Jurkat, Clone E6-1 (cell line): ENCODE results near the gene GPR176. TPM values are rescaled to one million over a fixed set of nuclear protein-coding genes. Genes with fewer than 3 reads are reported as not detected.
A peak's percentile ranks its signal among the peaks of the same experiment; 100 is the strongest.

Source experiments
- DNase-seq: peaks from one replicate; pipeline ENCODE4 v3.0.0-alpha.2; 2011; ENCODE audit warnings: low read depth, low spot score
- H3K4me3 ChIP-seq: 2 replicates; pipeline ENCODE4 v1.5.1; 2011; ENCODE audit warnings: mild to moderate bottlenecking, low read length, control low read depth, moderate library complexity
- polyA plus RNA-seq: library from polyadenylated mRNA; unstranded; fragments of >200 nt; gene quantifications from one replicate; pipeline ENCODE4 v1.2.1, GENCODE V29; 2012; ENCODE audit warnings: missing spikeins; ENCODE audit not compliant: insufficient read length, insufficient read depth

The GPR176 gene, protein sequence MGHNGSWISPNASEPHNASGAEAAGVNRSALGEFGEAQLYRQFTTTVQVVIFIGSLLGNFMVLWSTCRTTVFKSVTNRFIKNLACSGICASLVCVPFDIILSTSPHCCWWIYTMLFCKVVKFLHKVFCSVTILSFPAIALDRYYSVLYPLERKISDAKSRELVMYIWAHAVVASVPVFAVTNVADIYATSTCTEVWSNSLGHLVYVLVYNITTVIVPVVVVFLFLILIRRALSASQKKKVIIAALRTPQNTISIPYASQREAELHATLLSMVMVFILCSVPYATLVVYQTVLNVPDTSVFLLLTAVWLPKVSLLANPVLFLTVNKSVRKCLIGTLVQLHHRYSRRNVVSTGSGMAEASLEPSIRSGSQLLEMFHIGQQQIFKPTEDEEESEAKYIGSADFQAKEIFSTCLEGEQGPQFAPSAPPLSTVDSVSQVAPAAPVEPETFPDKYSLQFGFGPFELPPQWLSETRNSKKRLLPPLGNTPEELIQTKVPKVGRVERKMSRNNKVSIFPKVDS
- polyA plus RNA-seq = 1.4 TPM

DNA sequence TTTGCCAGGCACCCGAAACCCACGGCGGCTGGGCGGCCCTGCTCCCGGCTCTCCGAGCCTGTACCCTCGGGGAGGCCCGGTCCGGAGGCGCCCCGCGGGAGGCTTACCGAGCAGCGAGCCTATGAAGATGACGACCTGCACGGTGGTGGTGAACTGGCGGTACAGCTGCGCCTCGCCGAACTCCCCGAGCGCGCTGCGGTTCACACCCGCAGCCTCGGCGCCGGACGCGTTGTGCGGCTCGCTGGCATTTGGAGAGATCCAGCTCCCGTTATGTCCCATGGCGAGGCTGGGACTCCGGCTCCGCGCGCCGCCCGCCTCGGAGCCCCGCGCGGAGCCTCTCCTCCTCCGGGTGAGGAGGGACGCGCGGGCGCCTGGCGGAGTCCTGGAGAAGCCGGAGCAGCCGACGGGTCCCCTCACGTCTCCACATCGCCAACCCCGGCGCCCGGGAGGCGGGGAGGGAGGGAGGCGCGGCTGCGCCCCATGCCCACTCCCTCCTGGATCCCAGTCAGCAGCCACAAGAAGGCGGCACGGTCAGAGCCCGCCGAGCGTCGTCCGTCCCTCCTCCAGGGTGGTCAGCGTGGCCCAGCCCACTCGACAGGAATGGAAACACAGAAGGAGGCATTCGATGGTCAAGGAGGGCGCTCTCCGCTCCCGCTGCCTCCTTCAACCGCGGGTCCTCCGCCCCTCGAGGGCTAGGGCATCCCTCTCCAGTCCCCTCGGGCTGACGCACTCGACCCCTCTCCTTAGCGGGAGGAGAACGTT is at the start of gene GPR176:
Gene GPR176 (minus strand): TSS at position 519 of the 762 bp plus-strand sequence. CDS start 240 bp downstream, at position 279.
- peak within 1 kb of the TSS; percentile 57 for H3K4me3 ChIP-seq
- no peak for DNase-seq

DNA sequence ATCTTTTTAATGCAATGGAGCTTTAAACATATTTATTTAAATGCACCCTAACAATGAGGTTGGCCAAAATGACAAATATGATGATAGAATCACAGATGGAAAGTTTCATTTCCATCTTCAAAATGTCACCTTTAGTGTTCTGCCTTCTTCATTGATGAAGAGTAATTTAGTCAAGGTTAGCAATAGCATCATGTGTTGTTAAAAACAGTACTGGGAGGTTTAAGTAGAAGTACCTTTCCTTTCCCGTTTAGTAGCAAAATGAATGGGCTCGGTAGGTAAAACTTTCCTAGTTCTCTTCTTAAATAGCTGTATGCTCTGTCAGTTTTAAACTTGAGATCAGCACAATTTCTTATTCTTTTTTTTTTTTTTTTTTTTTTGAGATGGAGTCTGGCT is 48.9 kb upstream of the GPR176 start:
- DNase-seq = no peak

DNA sequence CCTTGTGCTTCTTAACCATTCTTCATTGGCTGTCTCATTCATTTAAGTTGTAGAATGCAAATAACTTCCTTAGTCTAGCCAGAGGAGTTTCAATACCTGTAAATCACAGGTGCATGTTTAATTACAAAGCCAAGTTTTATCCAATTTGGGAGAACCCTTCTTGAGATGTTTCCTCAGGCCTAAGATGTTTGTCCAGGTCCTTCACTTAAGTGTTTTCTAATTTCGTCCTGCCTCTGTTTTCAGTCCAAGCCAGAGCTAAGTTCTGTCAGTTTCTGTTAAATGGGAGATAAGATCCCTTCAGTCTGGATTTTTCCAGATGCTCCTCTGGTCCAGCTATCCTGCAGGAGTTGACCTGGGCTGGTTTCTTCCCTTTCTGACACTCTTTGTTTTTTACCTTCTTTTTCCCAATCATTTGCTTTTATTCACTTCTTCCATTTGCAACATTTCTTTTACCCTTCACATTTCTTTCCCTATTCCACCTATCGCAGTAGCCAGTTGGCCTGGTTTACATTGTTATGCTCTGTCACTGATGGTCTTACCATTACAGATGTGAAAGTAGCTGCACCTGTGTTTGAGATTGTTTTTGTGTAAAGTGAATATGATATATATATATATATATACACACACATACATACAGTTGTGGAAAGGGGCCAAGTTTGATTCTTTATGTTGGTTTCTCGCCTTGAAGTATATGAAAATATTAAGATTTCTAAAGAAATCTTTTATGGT is 48.4 kb upstream of the GPR176 start:
- no peak for DNase-seq
- no peak overlapping the region for H3K4me3 ChIP-seq

More for the DNA sequence above, 48.9 kb upstream of the GPR176 start:
- H3K4me3 ChIP-seq = no peak overlapping the region

DNA sequence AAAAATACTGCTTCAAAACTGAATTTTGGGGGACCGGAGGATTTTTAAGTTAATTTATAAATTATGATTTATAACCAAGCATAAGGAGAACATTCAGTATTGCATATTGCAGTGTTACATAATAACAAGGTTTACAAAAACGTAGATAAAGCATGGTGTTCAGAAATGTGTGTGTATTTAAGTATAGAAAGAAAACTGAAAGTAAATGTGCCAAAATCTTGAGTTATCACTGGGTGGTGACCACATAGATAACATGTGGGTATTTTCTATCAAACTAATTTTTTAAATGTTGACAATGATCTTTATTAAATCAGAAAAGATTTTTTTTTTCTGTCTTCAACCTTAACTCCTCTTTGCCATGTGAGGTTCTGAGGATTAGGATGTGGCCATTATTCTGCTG is 46.5 kb upstream of the GPR176 start:
- no peak for DNase-seq
- H3K4me3 ChIP-seq = no peak overlapping the region

DNA sequence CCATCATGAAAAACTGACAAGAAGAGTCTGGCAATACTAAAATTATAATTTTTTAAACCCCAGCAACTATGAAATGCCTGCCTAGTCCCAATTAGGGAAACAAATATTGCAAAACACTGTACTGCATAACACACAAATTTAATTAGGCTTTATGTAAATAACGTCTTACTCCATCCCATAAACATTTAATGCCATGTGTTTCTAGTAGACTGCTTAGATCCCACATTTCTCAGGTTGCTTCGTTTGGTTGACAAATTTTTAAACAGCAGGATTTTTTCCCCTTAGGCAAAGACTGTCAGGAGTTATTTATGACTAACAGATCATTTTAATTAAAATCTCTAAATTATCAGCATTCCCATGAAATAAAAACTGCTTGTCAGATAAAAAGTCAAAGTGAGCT is 43.7 kb upstream of the GPR176 start:
- H3K4me3 ChIP-seq = no peak overlapping the region
- DNase-seq = no peak

DNA sequence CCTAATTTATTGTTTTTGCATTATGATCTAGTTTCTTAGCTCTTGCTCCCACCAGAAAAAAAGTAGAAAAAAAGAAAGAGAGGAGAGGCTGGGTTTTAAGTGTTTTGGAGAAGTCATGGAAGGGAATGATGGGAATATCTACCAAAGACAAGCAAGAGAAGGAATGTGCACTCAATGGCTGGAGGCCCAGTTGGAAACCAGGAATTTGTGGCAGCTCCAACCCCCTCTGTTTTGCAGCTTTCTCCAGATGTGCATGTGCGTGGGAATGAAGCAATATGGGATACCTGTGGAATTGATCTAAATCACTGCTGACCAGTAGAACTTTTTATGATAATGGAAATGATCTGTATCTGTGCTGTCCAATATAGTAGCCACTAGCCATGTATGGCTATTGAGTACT is 41.0 kb upstream of the GPR176 start:
- no peak for DNase-seq
- no peak overlapping the region for H3K4me3 ChIP-seq

DNA sequence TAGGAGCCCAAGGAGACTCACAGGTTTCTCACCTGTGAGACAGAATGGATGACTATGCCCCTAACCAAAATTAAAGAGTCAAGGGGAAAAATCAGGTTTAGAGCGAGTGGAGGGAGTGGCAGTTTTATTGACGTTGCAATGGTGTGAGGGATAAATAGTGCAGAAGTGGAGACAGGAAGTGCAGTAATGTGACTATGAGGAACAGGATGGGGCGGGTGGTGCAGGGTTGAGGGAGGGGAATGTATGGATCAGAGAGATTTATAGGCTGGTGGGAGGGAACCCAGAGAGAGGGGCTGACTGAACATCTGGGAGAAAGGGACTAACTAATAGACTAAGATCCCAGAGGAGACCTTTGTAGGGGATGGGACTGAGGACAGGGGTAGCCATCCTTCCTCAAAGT is 40.3 kb upstream of the GPR176 start:
- DNase-seq = no peak
- H3K4me3 ChIP-seq = no peak overlapping the region

DNA sequence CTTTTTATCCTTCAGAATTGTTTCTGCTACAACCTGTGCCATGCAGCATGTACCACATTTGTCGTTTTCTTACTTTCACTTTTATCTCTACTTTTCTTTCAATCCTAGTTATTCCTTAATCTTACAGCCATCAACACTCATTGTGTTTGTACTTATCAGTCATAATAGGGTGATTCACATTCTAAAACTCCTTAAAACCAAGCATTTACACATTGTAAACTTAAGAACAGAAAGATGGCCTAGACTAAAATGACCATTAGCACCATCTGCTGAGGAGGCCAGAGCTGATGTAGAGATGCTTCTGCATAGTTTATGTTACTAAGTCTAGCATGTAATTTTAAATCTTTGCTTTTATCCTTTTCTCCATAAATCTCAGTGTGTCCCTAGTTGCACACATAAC is 39.3 kb upstream of the GPR176 start:
- no peak overlapping the region for H3K4me3 ChIP-seq
- DNase-seq = no peak

DNA sequence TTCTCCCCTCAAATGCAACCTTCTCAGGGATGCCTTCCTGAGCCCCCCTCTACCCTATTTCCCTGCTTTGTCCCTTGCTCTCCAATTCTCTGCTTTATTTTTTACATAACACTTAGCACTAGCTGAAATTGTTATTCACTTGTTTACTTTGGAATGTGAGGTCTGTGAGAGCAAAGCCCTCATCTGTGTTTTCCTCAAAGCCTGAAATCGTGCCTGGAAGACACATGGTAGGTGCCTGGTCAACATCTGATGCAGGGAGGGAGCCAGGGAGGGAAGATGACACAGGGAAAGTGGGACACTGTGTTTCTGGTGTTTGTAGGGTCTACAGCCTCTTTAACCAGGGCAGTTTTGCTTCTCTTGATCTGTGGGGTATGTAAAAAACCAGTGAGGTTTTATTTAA is 37.4 kb upstream of the GPR176 start:
- H3K4me3 ChIP-seq = no peak overlapping the region
- no peak for DNase-seq

DNA sequence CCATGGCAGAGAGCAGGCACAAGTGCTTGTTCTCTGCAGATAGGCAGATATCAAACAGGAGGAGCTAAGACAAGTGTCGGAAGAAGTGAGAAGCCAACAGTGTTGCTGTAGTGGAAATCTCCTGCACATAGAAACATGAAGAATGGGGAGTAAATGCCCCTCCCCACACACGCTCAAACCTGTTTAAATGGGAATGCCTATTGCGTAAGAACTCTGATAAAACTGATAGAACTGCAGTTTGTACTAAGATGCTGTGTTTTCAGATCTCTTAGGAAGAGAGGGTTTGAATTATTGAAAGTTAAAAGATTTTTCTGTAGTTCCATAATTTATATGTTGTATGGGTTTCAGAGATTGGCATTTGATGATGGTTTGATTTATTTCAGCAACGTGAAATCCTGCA is 33.5 kb upstream of the GPR176 start:
- DNase-seq = no peak

DNA sequence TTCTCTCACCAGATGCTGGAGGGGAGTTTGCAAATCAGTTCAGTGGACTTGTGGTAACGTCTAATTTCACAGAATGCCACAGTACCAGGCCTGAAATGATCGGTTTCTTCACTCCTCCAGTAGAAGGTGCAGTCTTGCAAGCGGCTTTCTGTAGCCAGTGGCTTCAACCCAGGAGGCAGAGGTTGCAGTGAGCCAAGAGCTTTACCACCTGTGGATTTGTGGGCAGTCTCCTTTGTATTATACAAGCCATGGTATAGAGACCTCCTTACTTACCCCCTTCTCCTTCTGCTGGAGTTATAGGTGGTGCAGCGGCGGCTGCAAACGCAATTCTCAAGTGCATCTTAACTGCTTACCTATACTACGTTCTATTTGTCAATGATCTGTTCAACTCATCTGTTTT is 31.5 kb upstream of the GPR176 start:
- DNase-seq = no peak

More for the DNA sequence above, 33.5 kb upstream of the GPR176 start:
- no peak overlapping the region for H3K4me3 ChIP-seq

DNA sequence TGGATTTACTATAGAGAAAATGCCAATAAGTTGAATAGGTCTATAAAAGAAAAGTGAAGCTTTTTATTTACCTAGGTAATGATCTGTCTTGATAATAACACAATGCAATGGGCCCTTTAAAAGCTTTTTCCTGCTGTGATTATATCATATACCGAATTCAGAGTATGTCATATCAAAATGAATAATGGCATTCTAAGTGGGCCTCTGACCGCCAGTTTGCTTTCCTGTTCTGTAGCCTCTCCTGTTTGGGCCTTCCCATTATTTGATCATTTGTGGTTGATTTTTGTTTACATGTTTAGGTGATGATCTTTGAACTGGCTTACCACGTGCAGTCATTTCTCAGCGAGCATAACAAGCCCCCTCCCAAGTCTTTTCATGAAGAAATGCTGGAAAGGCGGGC is 28.8 kb upstream of the GPR176 start:
- H3K4me3 ChIP-seq = no peak overlapping the region
- no peak for DNase-seq

More for the DNA sequence above, 31.5 kb upstream of the GPR176 start:
- no peak overlapping the region for H3K4me3 ChIP-seq

DNA sequence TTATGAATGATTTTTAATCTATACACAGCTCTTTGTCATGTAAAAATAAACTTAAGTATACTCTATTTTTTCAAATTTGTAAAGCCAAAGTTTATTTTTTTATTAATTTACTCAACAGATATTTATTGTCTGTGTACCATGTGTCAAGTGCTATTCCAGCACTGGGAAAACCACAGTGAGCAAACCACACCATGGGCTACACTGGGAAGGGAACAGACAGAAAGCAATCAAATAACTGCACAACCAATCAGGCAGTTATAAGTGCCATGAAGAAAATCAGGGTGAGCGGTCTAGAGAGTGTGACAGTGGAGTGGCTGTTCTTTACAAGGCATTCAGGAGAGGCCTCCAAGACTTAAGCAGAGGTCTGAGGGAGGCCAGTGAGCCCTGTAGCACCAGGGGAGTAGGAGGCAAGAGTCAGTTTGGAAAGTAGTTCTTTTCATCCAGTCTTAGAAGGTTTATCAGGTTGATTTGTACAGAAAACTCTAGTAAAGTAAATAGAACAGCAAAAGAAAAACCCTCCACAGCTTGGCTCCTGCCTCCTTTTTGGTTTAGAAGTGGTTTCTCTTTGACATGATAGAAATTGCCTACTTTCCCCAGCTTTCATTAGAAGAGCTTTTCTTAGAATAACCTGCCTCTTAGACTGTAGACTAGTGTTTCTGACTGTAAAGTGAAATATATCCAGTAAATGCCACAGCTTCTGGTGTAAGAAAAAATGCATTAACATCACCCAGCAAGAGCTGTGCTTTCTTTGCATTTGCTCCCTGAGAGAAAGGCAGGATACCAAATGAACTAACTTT is 27.5 kb upstream of the GPR176 start:
- no peak overlapping the region for H3K4me3 ChIP-seq
- no peak for DNase-seq

DNA sequence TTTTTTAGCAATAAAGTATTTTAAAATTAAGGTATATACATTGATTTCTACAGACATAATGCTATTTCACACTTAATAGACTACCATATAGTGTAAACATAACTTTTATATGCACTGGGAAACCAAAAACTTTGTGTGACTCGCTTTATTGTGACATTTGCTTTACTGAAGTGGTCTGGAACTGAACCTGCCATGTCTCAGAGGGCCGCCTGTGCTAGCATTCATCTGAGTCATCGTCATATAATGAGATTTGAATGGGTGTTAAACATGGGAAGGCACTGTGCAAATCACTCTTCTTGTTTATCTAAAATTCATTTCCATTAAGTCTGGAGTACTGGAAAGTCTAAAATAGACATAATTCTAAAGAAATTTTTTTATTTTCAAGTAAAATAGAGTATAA is 26.8 kb upstream of the GPR176 start:
- H3K4me3 ChIP-seq = no peak overlapping the region
- no peak for DNase-seq

DNA sequence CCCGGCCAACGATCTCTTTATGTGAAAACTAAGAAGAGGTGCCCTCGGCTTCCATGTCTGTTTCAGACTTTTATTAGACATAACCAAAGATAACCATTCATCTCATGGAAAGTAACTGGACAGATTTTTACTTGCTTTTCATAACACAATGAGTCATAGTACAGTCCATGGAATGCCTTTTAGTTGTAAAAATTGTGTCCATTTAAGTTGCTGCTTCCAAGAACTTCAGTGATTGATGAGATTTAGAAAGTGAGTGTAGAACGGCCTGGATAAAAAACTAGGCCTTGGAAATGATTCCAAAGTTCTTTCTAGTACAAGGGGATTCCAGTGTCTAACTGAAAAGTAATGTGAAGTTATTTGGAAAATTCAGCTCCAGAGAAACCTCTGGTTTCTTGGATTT is 24.7 kb upstream of the GPR176 start:
- no peak overlapping the region for H3K4me3 ChIP-seq
- DNase-seq = no peak

DNA sequence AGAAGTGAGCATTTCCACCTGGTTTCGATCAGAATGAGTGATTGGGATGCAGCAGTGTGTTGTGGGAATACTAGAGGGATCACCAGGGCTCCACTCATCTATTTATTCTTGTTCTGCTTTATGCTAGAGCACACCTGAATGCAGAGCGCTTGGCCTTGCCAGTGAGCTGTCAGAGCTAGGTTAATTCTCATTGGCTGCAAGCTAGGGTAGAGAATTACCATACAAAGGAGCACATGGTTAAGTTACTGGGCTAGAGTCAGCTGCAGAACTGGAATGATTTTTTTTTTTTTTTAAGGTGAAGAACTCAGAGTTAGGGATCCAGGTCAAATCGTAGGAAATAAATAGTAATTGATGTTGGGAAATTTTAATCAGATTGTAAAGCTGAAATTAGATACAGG is 22.7 kb upstream of the GPR176 start:
- no peak overlapping the region for H3K4me3 ChIP-seq
- DNase-seq = no peak

DNA sequence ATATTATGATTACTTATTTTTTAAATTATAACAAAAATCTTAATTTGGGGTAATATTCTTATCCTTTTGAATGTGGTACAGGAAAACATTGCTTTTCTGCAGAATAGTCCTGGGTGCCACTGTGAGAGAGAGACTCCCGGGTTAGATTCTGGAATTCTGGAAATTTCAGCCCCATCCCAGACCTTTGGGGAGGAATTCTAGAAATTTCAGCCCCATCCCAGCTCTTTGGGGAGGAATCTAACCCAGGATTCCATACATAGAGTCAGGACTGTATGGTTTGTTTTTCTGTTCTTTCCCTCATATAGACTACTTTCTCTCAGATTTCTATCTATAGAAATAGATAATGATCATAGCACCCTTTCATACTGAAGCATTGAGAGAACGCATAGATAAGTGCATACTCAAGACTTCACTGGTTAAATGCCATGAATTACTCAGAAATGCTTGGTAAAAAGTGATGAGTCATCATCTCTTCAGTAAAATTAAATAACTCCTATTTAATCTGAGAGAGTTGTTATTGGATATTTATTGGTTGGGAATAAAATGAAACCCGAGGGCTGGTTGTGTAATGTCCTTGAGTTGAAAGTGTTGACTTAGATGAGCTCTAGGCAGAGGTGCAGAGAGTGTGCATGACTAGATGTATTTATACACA is 22.2 kb upstream of the GPR176 start:
- no peak for DNase-seq
- H3K4me3 ChIP-seq = no peak overlapping the region
